ENCODE data around the gene MYBL2.

MYBL2 gene

DNA sequence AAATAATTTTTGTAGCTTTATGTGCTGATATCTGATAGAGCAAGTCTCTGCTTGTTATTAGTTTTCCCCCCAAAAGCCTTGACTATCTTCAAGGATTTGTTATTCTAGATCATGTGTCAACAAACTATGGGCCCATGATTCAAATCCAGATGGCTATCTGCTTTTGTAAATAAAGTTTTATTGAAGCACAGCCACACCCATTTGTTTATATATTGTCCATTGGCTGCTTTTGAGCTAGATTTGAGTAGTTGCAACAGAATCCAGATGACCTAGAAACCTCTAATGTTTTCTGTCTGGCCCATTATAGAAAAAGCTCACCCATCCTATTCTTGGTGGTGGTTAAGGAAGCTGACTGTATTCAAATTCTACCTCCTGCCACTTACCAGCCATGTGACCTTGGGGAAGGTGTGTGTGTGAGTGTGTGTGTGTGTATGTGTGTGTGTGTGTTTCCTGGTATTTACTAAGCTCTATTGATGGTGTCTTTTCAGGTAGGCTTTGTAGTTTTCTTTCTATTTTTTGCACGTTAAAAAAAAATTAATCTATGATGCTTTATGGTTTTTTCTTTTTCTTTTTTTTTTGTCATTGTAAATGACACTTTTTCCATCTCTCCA lies 61.2 kb downstream of the MYBL2 start:
- Histone ChIP-seq H3K4me1 (ENCODE audit: control insufficient read depth, insufficient read depth, low read length) (no peaks in the 10 kb centered on the region), H3K9ac (ENCODE audit: low read length) (no peak overlapping the region), H3K36me3 (ENCODE audit: control insufficient read depth, insufficient read depth, low read length) (no peaks in the 10 kb centered on the region), H3K27me3 (ENCODE audit: control insufficient read depth, insufficient read depth, low read length) (no peaks in the 10 kb centered on the region), H3K27ac (ENCODE audit: low read depth, low read length) (no peak overlapping the region), H3K4me3 (ENCODE audit: low read length) (no peak overlapping the region)

DNA sequence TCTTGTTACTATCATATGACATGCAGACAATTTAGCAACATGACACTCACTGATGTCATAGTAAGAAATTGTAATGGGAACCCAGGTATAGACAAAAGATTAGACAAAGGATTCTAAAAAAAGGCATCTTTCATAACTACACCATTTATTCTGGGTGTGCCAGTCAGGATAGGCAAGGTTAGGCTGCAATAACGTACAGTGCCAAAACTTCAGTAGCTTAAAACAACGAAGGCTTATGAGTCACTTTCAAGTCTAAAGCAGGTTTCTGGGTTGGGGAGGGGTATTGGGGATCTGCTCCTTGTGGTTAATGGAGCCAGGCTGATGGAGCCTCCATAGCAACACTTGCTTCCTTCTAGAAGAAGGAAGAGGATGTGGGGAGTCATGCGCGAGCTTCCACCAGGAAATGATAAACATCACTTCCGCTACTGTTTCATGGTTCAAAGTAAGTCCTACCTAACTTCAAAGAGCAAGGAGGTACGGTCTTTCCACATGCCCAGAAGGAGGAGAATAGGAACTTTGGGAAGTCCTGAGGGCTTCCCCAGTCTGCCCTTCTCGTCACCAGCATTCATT lies 61.9 kb downstream of the MYBL2 start:
- no peaks in the 10 kb centered on the region for H3K27me3 ChIP-seq (ENCODE audit: control insufficient read depth, insufficient read depth, low read length)
- H3K4me3 ChIP-seq (ENCODE audit: low read length) = no peak overlapping the region
- H3K9ac ChIP-seq (ENCODE audit: low read length) = no peak overlapping the region
- H3K27ac ChIP-seq (ENCODE audit: low read depth, low read length) = no peak overlapping the region
- H3K4me1 ChIP-seq (ENCODE audit: control insufficient read depth, insufficient read depth, low read length) = no peaks in the 10 kb centered on the region
- no peaks in the 10 kb centered on the region for H3K36me3 ChIP-seq (ENCODE audit: control insufficient read depth, insufficient read depth, low read length)

- H3K27ac ChIP-seq (ENCODE audit: low read depth, low read length) = no peak overlapping the region
- no peaks in the 10 kb centered on the region for H3K27me3 ChIP-seq (ENCODE audit: control insufficient read depth, insufficient read depth, low read length)
- H3K4me1 ChIP-seq (ENCODE audit: control insufficient read depth, insufficient read depth, low read length) = no peaks in the 10 kb centered on the region
- no peak overlapping the region for H3K4me3 ChIP-seq (ENCODE audit: low read length)
- H3K9ac ChIP-seq (ENCODE audit: low read length) = no peak overlapping the region
- H3K36me3 ChIP-seq (ENCODE audit: control insufficient read depth, insufficient read depth, low read length) = no peaks in the 10 kb centered on the region
Measured at GRCh38 chr20:43731469-43731868, 64.6 kb downstream of the MYBL2 start.

DNA sequence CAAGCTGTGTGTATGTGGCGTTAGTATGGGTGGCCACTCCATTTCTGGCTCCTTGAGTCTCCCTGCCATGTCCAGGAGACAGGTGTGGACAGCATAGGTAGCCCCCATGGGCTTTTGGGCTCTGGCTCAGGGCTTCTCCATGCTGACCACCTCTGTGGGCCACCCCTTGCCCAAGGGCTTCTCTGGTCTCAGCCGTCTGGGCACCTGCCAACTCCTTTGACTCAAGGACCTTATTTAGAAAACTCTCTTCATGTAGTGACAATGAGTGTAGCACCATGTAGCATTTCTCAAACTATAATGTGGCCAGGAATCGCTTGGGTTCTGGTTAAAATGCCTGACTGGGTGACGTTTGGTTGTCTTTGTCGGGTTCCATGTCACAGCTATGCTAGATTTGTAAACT lies 65.0 kb downstream of the MYBL2 start:
- no peak overlapping the region for H3K27ac ChIP-seq (ENCODE audit: low read depth, low read length)
- H3K27me3 ChIP-seq (ENCODE audit: control insufficient read depth, insufficient read depth, low read length) = no peaks in the 10 kb centered on the region

DNA sequence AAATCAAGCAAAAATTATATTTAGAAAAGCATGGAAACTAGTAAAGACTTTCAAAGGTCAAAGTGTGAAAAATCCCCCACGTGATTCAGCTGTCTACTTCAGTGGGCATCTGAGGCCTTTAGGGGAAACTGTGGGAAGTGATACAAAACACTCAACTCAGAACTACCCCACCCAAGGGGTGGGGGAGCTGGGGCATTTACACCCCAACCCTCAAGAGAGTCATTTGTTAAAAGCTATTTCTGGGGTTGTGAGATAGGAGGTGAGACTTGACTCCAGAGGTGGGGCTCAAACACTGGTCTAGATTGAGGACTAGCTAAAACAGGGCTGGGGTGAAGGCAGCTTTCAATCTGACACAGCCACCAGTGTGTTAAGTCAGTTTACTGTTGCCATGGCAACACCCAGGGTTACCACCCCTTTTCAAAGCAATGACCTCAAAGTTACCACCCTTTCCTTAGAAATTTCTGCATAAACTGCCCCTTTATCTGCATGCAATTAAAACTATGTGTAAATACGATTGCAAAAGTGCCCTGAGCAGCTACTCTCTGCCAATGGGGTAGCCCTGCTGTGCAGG lies 69.8 kb downstream of the MYBL2 start:
- H3K9ac ChIP-seq (ENCODE audit: low read length) = no peak overlapping the region
- no peaks in the 10 kb centered on the region for H3K36me3 ChIP-seq (ENCODE audit: control insufficient read depth, insufficient read depth, low read length)

More for the DNA sequence above, 65.0 kb downstream of the MYBL2 start:
- Histone ChIP-seq H3K9ac (ENCODE audit: low read length) (no peak overlapping the region), H3K4me3 (ENCODE audit: low read length) (no peak overlapping the region), H3K36me3 (ENCODE audit: control insufficient read depth, insufficient read depth, low read length) (no peaks in the 10 kb centered on the region), H3K4me1 (ENCODE audit: control insufficient read depth, insufficient read depth, low read length) (no peaks in the 10 kb centered on the region)

GRCh38 chr20:43737925-43738324 lies 71.0 kb downstream of the MYBL2 start:
- no peak overlapping the region for H3K4me3 ChIP-seq (ENCODE audit: low read length)
- H3K27me3 ChIP-seq (ENCODE audit: control insufficient read depth, insufficient read depth, low read length) = no peaks in the 10 kb centered on the region
- H3K9ac ChIP-seq (ENCODE audit: low read length) = no peak overlapping the region
- H3K36me3 ChIP-seq (ENCODE audit: control insufficient read depth, insufficient read depth, low read length) = no peaks in the 10 kb centered on the region
- no peak overlapping the region for H3K27ac ChIP-seq (ENCODE audit: low read depth, low read length)
- no peaks in the 10 kb centered on the region for H3K4me1 ChIP-seq (ENCODE audit: control insufficient read depth, insufficient read depth, low read length)

More for the DNA sequence above, 69.8 kb downstream of the MYBL2 start:
- Histone ChIP-seq H3K4me1 (ENCODE audit: control insufficient read depth, insufficient read depth, low read length) (no peaks in the 10 kb centered on the region), H3K4me3 (ENCODE audit: low read length) (no peak overlapping the region), H3K27ac (ENCODE audit: low read depth, low read length) (no peak overlapping the region), H3K27me3 (ENCODE audit: control insufficient read depth, insufficient read depth, low read length) (no peaks in the 10 kb centered on the region)

DNA sequence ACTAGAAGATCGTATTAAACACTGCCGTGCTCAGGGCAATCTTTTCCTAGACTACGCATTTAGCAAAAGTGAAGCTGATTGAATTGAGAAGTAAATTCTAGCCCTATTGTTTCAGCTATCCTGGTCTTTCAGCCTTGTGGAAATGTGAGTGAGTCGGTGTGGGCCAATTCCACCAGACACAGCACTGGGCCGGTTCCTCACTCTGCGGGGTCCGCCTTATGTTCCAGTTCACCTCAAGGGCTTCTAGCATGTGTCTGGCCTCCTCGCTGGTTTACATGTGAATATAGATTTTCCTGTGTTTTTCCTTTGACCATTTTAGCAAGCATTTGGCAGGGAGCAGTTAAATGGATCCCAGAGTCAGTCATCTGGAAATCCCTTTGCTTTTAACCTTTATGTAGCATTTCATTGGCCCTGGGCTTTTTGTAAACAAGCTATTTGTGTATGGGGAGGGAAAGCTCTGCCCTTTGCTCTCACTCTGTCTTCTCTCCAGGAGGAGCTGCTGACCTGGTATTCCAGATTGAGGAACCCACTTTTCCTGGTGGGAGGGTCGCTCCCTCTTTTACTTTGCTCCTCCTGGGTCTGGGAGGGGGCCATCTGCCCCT lies 72.3 kb downstream of the MYBL2 start:
- Histone ChIP-seq H3K9ac (ENCODE audit: low read length) (no peak overlapping the region), H3K27ac (ENCODE audit: low read depth, low read length) (no peak overlapping the region), H3K27me3 (ENCODE audit: control insufficient read depth, insufficient read depth, low read length) (no peaks in the 10 kb centered on the region), H3K4me3 (ENCODE audit: low read length) (no peak overlapping the region), H3K4me1 (ENCODE audit: control insufficient read depth, insufficient read depth, low read length) (no peaks in the 10 kb centered on the region), H3K36me3 (ENCODE audit: control insufficient read depth, insufficient read depth, low read length) (no peaks in the 10 kb centered on the region)

DNA sequence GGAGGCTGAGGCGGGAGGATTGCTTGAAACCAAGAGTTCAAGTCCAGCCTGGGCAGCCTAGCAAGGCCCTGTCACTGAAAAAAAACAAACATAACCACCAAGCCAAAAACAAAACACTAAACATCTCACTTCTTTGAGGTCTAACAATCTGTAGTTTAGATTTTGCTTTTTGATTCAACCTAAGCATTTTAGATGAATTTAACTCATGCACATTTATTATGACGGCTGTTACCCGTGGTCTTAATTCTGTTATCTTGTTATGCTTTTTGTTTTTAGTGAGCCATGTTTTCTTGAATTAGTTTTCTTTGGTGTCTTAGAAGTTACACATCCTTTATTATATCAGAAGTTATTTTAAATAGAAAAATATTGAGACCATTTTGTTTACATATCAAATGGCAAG lies 73.7 kb downstream of the MYBL2 start:
- H3K4me3 ChIP-seq (ENCODE audit: low read length) = no peak overlapping the region
- H3K27ac ChIP-seq (ENCODE audit: low read depth, low read length) = no peak overlapping the region
- no peaks in the 10 kb centered on the region for H3K4me1 ChIP-seq (ENCODE audit: control insufficient read depth, insufficient read depth, low read length)
- H3K27me3 ChIP-seq (ENCODE audit: control insufficient read depth, insufficient read depth, low read length) = peaks cover 3% of the 10 kb centered on the region
- no peaks in the 10 kb centered on the region for H3K36me3 ChIP-seq (ENCODE audit: control insufficient read depth, insufficient read depth, low read length)
- no peak overlapping the region for H3K9ac ChIP-seq (ENCODE audit: low read length)

DNA sequence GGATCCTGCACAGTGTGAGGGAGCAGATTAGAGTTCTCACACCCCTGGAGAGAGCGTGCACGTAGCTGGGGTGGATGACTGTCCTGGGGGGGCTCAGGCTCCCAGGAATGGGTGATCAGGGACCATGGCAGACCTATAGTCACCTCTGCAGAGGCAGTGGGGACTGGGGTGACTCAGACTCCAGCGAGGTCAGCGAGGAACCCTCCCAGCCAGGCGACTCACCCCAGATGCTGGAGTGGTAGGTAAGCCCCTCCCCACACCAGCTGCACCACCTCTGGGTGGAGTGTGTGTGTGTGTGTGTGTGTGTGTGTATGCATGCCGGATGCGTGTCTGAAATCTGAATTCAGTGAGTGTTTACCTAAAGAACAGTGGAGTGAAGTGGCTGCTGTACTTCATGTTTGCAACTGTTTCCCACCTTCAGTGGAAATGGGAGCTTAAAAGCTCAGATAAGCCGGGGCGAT lies 77.3 kb downstream of the MYBL2 start:
- Histone ChIP-seq H3K9ac (ENCODE audit: low read length) (no peak overlapping the region), H3K27me3 (ENCODE audit: control insufficient read depth, insufficient read depth, low read length) (peaks cover 3% of the 10 kb centered on the region), H3K4me3 (ENCODE audit: low read length) (no peak overlapping the region), H3K36me3 (ENCODE audit: control insufficient read depth, insufficient read depth, low read length) (no peaks in the 10 kb centered on the region), H3K4me1 (ENCODE audit: control insufficient read depth, insufficient read depth, low read length) (no peaks in the 10 kb centered on the region), H3K27ac (ENCODE audit: low read depth, low read length) (no peak overlapping the region)

- Histone ChIP-seq H3K4me1 (ENCODE audit: control insufficient read depth, insufficient read depth, low read length) (no peaks in the 10 kb centered on the region), H3K27me3 (ENCODE audit: control insufficient read depth, insufficient read depth, low read length) (peaks cover 3% of the 10 kb centered on the region), H3K36me3 (ENCODE audit: control insufficient read depth, insufficient read depth, low read length) (no peaks in the 10 kb centered on the region), H3K4me3 (ENCODE audit: low read length) (no peak overlapping the region), H3K9ac (ENCODE audit: low read length) (no peak overlapping the region), H3K27ac (ENCODE audit: low read depth, low read length) (no peak overlapping the region)
Measured at GRCh38 chr20:43744966-43745730, 78.2 kb downstream of the MYBL2 start.

- no peaks in the 10 kb centered on the region for H3K4me1 ChIP-seq (ENCODE audit: control insufficient read depth, insufficient read depth, low read length)
- no peak overlapping the region for H3K27ac ChIP-seq (ENCODE audit: low read depth, low read length)
- H3K9ac ChIP-seq (ENCODE audit: low read length) = no peak overlapping the region
- no peak overlapping the region for H3K4me3 ChIP-seq (ENCODE audit: low read length)
- no peaks in the 10 kb centered on the region for H3K36me3 ChIP-seq (ENCODE audit: control insufficient read depth, insufficient read depth, low read length)
- peaks cover 3% of the 10 kb centered on the region for H3K27me3 ChIP-seq (ENCODE audit: control insufficient read depth, insufficient read depth, low read length)
Measured at GRCh38 chr20:43746344-43747137, 79.6 kb downstream of the MYBL2 start.

- Histone ChIP-seq H3K27ac (ENCODE audit: low read depth, low read length) (no peak overlapping the region), H3K9ac (ENCODE audit: low read length) (no peak overlapping the region), H3K4me1 (ENCODE audit: control insufficient read depth, insufficient read depth, low read length) (no peaks in the 10 kb centered on the region), H3K36me3 (ENCODE audit: control insufficient read depth, insufficient read depth, low read length) (no peaks in the 10 kb centered on the region), H3K4me3 (ENCODE audit: low read length) (no peak overlapping the region), H3K27me3 (ENCODE audit: control insufficient read depth, insufficient read depth, low read length) (peaks cover 3% of the 10 kb centered on the region)
Measured at GRCh38 chr20:43748274-43748673, 81.4 kb downstream of the MYBL2 start.

Data from rectal smooth muscle tissue (tissue), 1 donor.